Measurements from ENCODE around the gene HOTAIR. TPM values are rescaled to one million over a fixed set of nuclear protein-coding genes. Genes with fewer than 3 reads are reported as not detected.

The HOTAIR gene
- total RNA-seq, 1 experiment from 2014 or later, result 7.9 TPM

GRCh38 chr12:54009171-54010052 lies 34.7 kb upstream of the HOTAIR start:
- H2AFZ ChIP-seq, result no peak overlapping the region
- intact Hi-C loops (cut with micrococcal nuclease; ENCODE audit: unreplicated experiment), result loop anchor here (5.0 kb wide), 2 partner anchors 307 to 368 kb away; no protein-coding TSS in a partner anchor
- ChIA-PET POLR2A (ENCODE audit: unreplicated experiment) (interaction anchor here (0.6 kb wide), 1 partner anchor 314 kb away, joined by 8 read pairs; no protein-coding TSS in a partner anchor), CTCF (interaction anchor here (0.5 to 1.3 kb wide), 6 partner anchors 8 to 370 kb away, joined by 3 to 12 read pairs (median 5); partner anchors contain the start of gene COPZ1)
- no peaks in the 10 kb centered on the region for H3K4me1 ChIP-seq (replicated peaks; ENCODE audit: insufficient read depth)
- no peaks in the 10 kb centered on the region for H3K79me2 ChIP-seq (ENCODE audit: low read depth)
- no peaks in the 10 kb centered on the region for H3K9me2 ChIP-seq (ENCODE audit: insufficient read depth)
- BruUV-seq (replicated peaks), result no TSS peak
- no peak for DNase-seq
- H3K9me3 ChIP-seq (ENCODE audit: insufficient read depth, low read depth), result no peaks in the 10 kb centered on the region
- no peaks in the 10 kb centered on the region for H3F3A ChIP-seq (ENCODE audit: insufficient read depth, low read depth)
- H3K4me3 ChIP-seq, result no peak overlapping the region
- TF ChIP-seq, protein P1, sequence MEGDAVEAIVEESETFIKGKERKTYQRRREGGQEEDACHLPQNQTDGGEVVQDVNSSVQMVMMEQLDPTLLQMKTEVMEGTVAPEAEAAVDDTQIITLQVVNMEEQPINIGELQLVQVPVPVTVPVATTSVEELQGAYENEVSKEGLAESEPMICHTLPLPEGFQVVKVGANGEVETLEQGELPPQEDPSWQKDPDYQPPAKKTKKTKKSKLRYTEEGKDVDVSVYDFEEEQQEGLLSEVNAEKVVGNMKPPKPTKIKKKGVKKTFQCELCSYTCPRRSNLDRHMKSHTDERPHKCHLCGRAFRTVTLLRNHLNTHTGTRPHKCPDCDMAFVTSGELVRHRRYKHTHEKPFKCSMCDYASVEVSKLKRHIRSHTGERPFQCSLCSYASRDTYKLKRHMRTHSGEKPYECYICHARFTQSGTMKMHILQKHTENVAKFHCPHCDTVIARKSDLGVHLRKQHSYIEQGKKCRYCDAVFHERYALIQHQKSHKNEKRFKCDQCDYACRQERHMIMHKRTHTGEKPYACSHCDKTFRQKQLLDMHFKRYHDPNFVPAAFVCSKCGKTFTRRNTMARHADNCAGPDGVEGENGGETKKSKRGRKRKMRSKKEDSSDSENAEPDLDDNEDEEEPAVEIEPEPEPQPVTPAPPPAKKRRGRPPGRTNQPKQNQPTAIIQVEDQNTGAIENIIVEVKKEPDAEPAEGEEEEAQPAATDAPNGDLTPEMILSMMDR (conservative IDR thresholded peaks at IDR 0.05), result no peak
- TF ChIP-seq EZH2 (IDR thresholded peaks at IDR 0.05; ENCODE audit: low read depth), result no peak
- no peak overlapping the region for H3K27ac ChIP-seq
- H4K20me1 ChIP-seq (ENCODE audit: insufficient read depth), result no peaks in the 10 kb centered on the region
- H3K36me3 ChIP-seq (ENCODE audit: low read depth), result no peaks in the 10 kb centered on the region
- H3K27me3 ChIP-seq (ENCODE audit: insufficient read depth, low read depth), result no peaks in the 10 kb centered on the region
- H3K4me2 ChIP-seq, result no peak overlapping the region

GRCh38 chr12:54008260-54008552 lies 33.5 kb upstream of the HOTAIR start:
- DNase-seq, result no peak
- H3K4me1 ChIP-seq (replicated peaks; ENCODE audit: insufficient read depth), result no peaks in the 10 kb centered on the region
- no peaks in the 10 kb centered on the region for H3K27me3 ChIP-seq (ENCODE audit: insufficient read depth, low read depth)
- H3F3A ChIP-seq (ENCODE audit: insufficient read depth, low read depth), result no peaks in the 10 kb centered on the region
- H3K4me2 ChIP-seq, result no peak overlapping the region
- no peaks in the 10 kb centered on the region for H3K79me2 ChIP-seq (ENCODE audit: low read depth)
- H2AFZ ChIP-seq, result no peak overlapping the region
- no peaks in the 10 kb centered on the region for H4K20me1 ChIP-seq (ENCODE audit: insufficient read depth)
- BruUV-seq (replicated peaks), result no TSS peak
- TF ChIP-seq, protein P1 (conservative IDR thresholded peaks at IDR 0.05), result no peak
- no peak for TF ChIP-seq EZH2 (IDR thresholded peaks at IDR 0.05; ENCODE audit: low read depth)
- intact Hi-C loops (cut with micrococcal nuclease; ENCODE audit: unreplicated experiment), result loop anchor here (5.0 kb wide), 2 partner anchors 306 to 369 kb away; no protein-coding TSS in a partner anchor
- no peak overlapping the region for H3K4me3 ChIP-seq
- ChIA-PET CTCF (interaction anchor here (1.0 to 1.3 kb wide), 2 partner anchors 9 to 193 kb away, joined by 4 to 12 read pairs; no protein-coding TSS in a partner anchor), POLR2A (ENCODE audit: unreplicated experiment) (interaction anchor here (0.6 kb wide), 1 partner anchor 756 kb away, joined by 3 read pairs; a partner anchor contains a TSS)
- H3K27ac ChIP-seq, result no peak overlapping the region
- no peaks in the 10 kb centered on the region for H3K36me3 ChIP-seq (ENCODE audit: low read depth)
- no peaks in the 10 kb centered on the region for H3K9me2 ChIP-seq (ENCODE audit: insufficient read depth)
- no peaks in the 10 kb centered on the region for H3K9me3 ChIP-seq (ENCODE audit: insufficient read depth, low read depth)

DNA sequence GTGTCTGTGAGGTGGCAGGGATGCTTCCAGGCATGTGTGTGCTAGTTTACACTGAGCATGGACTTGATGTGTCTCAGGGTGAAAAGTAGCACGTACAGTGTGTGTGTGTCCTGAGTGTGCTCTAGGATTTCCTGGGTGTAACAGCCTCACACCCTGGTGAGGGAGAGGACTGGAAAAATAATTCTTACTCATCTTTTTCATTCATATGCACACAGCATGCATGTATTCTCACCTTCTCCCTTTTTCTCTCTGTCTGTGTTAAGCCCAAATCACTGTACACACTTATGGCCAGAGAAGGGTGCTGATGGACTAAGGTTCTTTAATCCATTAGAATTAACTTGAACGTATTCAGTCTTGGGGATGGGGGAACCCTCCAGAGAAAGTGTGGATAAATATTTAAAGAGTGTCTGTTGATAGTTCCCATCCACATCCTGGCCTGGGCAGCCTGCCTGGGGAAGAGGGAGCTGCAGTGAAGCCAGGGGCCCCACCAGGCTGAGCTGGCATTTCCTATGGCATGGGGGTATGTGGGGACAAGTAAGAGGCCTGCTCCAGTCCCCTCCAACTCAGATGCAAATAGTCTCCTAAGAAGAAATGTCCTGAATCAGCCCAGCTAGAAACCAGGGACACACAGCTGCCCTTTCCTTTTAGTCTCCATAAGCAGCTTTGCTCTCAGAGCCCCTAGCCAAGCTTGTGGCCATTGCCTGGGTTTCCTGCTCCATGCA lies 32.9 kb upstream of the HOTAIR start:
- no peak for DNase-seq
- Histone ChIP-seq H3K9me2 (ENCODE audit: insufficient read depth) (no peaks in the 10 kb centered on the region), H3K36me3 (ENCODE audit: low read depth) (no peaks in the 10 kb centered on the region), H3K79me2 (ENCODE audit: low read depth) (no peaks in the 10 kb centered on the region), H3K4me2 (no peak overlapping the region), H2AFZ (no peak overlapping the region), H3K27ac (no peak overlapping the region), H3K9me3 (ENCODE audit: insufficient read depth, low read depth) (no peaks in the 10 kb centered on the region), H4K20me1 (ENCODE audit: insufficient read depth) (no peaks in the 10 kb centered on the region), H3K4me1 (replicated peaks; ENCODE audit: insufficient read depth) (no peaks in the 10 kb centered on the region), H3F3A (ENCODE audit: insufficient read depth, low read depth) (no peaks in the 10 kb centered on the region; the same call in 1 of the 2 replicates), H3K4me3 (no peak overlapping the region), H3K27me3 (ENCODE audit: insufficient read depth, low read depth) (no peaks in the 10 kb centered on the region)
- no TSS peak for BruUV-seq (replicated peaks)
- ChIA-PET POLR2A (ENCODE audit: unreplicated experiment) (interaction anchor here (0.6 kb wide), 1 partner anchor 756 kb away, joined by 3 read pairs; a partner anchor contains a TSS), CTCF (interaction anchor here (1.3 kb wide), 1 partner anchor 194 kb away, joined by 12 read pairs; no protein-coding TSS in a partner anchor)
- TF ChIP-seq, protein P1 (conservative IDR thresholded peaks at IDR 0.05), result no peak
- no peak for TF ChIP-seq EZH2 (IDR thresholded peaks at IDR 0.05; ENCODE audit: low read depth)
- intact Hi-C loops (cut with micrococcal nuclease; ENCODE audit: unreplicated experiment), result loop anchor here (5.0 kb wide), 2 partner anchors 305 to 370 kb away; no protein-coding TSS in a partner anchor

All from PC-9 (cell line).